GM18870 (cell line): Measurements from ENCODE around the gene SULF2.

ENCODE experiments used
- ATAC-seq: cut with Tn5 transposase; IDR thresholded peaks from one replicate; pipeline ENCODE4 v1.9.1; 2021; ENCODE audit warnings: moderate library complexity; ENCODE audit not compliant: unreplicated experiment

The SULF2 gene

GRCh38 chr20:47741669-47742608, 43.3 kb downstream of the SULF2 start:
- no peak for ATAC-seq

- ATAC-seq, result no peak
Observed at GRCh38 chr20:47740862-47741184, 44.5 kb downstream of the SULF2 start.

DNA sequence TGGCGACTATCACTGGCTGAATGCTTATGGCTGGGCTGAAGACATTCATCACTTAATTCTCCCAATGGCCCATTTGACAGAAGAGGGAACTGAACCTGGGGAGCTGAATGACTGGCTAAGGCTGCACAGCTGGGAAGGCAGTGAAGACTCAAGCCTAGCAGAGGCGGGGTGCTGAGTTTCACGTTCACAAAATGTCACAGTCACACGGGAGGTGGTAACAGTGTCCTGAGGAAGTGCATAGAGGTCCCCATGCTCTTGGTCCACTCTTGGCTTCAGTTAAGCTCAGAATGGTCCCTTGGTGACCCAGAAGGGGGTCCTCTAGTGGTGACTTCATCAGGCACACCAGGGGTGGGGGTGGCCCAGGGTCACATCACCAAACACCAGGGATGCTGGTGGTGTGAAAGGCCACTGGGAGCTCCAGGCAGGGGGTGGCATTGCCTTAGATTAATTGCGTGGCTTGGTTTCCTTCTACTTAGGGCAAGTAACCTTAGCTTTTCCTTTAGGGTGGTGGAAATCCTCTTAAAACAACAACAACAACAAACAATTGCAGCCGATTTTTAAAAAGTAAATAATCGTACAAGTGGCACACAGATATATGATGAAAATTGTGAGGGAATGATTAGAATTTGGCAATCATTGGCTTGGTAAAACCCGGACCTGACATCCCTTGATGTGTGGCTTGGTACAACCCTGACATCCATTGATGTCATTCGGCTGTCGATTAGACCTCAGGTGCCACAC, 45.0 kb downstream of the SULF2 start:
- no peak for ATAC-seq

DNA sequence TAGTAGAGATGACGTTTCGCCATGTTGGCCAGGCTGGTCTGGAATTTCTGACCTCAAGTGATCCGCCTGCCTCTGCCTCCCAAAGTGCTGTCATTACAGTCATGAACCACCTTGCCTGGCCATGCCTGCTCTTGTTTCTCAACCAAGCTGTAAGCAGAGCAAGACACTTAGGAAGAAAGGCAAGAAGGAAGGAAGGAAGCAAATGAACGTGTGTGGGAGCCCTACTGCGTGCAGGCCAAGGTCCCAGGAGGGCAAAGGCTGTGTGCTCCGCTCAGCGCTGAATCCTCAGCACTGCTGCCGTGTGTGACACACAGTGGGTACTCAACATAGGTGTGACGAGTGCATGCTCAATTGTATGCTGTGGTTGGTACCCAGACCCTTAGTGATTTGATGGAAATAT, 47.4 kb downstream of the SULF2 start:
- ATAC-seq, result no peak

GRCh38 chr20:47736570-47737152, 48.6 kb downstream of the SULF2 start:
- ATAC-seq, result no peak

- ATAC-seq, result no peak
Observed at GRCh38 chr20:47735412-47736400, 49.6 kb downstream of the SULF2 start.

GRCh38 chr20:47734870-47735269, 50.4 kb downstream of the SULF2 start:
- ATAC-seq, result no peak

DNA sequence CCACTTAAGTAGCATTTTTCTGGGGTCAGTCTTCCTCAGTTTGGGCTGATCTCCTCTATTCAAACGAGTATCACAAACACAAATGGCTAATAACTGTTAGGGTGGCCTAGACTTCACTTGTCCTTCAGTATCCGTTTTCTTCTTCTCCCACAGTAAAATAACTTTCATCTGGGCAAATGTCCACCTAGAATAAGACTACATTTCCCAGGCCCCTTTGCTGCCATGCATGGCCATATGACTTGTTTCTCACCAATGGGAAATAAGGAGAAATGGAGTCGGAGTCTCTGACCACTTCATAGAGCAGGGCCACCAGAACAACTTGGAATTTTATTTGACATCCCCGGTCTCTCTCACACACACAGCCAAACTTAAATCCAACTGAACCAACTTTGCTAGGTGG, 51.4 kb downstream of the SULF2 start:
- ATAC-seq, result no peak

DNA sequence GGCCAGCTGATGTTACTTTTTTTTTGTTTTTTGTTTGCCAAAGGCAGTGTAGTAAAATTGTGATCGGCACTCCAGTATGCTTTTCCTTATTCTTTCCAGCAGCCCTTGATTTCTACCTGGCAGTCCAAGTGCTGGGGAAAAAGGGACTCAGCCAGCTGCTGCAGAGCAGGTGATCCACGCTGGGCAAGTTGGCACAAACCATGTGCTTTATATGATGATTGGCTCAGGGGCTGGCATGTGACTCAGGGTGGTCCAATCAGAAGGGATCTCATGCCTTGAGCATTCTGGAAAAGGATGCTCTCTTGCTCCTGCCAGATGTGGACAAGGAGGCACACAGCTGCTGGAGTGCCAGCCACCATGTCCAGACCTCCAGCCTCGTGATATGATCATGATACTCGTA, 54.5 kb downstream of the SULF2 start:
- no peak for ATAC-seq

DNA sequence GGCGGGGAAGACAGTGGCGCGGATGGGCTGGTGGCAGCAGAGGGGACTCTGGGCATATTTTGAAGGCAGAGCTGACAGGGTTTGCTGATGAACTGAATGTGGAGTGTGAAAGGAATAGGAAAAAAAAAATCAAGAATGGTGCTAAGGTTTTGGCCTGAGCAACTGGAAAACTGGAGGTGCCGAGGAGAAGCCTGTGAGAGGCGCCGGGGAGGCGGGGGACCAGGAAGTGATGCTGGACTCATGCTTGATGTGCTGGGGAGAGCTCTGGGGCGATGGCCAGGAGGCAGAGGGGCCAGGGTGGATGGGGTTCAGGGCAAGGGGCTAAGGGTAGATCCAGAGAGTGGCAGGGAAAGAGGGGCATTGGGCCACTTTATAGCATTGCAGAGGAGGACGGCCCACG, 55.8 kb downstream of the SULF2 start:
- no peak for ATAC-seq

GRCh38 chr20:47727909-47728361, 57.3 kb downstream of the SULF2 start:
- no peak for ATAC-seq

GRCh38 chr20:47727170-47727880, 58.0 kb downstream of the SULF2 start:
- ATAC-seq, result no peak

- ATAC-seq, result no peak
Observed at GRCh38 chr20:47726632-47727031, 58.6 kb downstream of the SULF2 start.

GRCh38 chr20:47725248-47725973, 59.9 kb downstream of the SULF2 start:
- no peak for ATAC-seq

DNA sequence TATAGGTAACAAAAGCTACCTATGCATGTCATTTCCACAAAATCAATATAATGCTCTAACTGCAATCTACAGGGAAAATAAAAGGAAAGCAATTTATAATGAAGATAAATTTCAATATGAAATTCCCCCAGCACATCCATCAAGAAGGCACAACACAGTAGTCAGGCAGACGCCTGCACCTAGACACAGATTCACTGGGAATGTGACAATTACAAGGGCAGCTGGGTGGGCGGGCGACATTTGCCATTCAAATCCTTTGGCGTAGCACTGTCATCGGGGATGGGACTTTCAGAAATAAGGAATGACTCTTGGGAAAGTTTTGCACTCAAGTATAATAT, 60.4 kb downstream of the SULF2 start:
- no peak for ATAC-seq

- no peak for ATAC-seq
Observed at GRCh38 chr20:47724396-47724795, 60.9 kb downstream of the SULF2 start.

GRCh38 chr20:47723322-47723721, 62.0 kb downstream of the SULF2 start:
- no peak for ATAC-seq

DNA sequence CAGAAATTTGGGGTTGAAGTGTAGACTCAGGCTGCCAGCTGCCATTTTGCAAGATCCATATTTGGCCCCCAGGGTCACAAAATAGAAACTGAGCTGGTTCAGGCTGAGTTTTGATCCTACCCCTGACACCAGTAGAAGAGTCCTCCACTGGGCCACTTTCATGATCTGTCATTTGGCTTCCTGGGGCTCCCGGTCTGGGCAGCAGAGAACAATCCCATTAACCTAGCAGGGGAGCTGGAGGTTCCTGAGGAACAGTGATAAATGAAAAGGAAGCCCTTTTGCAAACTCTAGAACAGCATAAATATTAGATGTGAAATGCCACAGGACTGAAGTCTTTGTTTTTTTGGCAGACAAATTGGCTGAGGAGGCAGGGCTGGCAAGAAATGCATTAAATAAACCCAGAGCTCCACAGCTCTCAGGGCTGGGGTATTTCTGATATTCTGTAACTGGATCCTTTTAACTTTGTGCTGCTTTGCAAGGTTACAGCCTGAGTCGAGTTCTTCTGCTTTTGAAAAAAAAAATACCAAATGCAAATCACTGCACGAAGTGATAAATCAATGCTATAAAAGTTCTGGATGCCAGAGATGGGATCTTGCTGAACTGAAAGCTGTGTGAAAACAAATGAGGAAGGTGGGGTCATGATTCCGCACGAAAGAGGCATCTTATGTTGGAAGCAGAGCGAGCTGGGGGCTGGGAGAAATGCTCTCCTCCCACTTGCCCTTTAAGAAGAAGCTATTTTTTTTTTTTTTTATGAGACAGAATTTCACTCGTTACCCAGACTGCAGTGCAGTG, 64.4 kb downstream of the SULF2 start:
- no peak for ATAC-seq

DNA sequence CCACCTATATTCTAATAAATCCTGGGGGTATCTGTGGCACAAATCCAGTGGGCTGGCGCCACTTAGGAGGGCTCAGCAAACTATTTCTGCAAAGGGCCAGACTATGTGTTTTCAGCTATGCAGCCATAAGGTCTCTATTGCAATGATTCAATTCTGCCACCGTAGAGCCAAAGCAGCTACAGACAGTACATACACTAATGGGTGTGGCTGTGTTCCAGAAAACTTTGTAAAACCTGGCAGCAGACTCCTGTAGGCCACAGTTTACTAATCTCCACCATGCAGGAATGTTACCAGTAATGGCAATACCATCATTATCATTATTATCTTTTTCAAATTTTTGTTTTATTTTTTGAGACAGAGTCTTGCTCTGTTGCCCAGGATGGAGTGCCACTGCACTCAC, 65.7 kb downstream of the SULF2 start:
- no peak for ATAC-seq
